ENCODE data around the gene MACROD2. TPM values are rescaled to one million over a fixed set of nuclear protein-coding genes. Genes with fewer than 3 reads are reported as not detected.

Gene MACROD2
- total RNA-seq, 1 donor from 2014 or later = 0.85 TPM

- no peak for DNase-seq
Observed at GRCh38 chr20:16013631-16014030, 2018.3 kb downstream of the MACROD2 start.

GRCh38 chr20:16014436-16014835 is 2019.1 kb downstream of the MACROD2 start:
- no peak for DNase-seq

- no peak for DNase-seq
Observed at GRCh38 chr20:16017656-16018055, 2022.3 kb downstream of the MACROD2 start.

- no peak for DNase-seq
Observed at GRCh38 chr20:16018881-16019280, 2023.6 kb downstream of the MACROD2 start.

- no peak for DNase-seq
Observed at GRCh38 chr20:16020971-16021370, 2025.7 kb downstream of the MACROD2 start.

GRCh38 chr20:16025084-16025483 is 2029.8 kb downstream of the MACROD2 start:
- DNase-seq = no peak

GRCh38 chr20:16027686-16028085 is 2032.4 kb downstream of the MACROD2 start:
- DNase-seq = no peak

GRCh38 chr20:16028923-16029322 is 2033.6 kb downstream of the MACROD2 start:
- DNase-seq = no peak

- no peak for DNase-seq
Observed at GRCh38 chr20:16030253-16030652, 2034.9 kb downstream of the MACROD2 start.

GRCh38 chr20:16035576-16035975 is 2040.3 kb downstream of the MACROD2 start:
- no peak for DNase-seq

- DNase-seq = no peak
Observed at GRCh38 chr20:16036331-16036730, 2041.0 kb downstream of the MACROD2 start.

GRCh38 chr20:16040742-16041141 is 2045.4 kb downstream of the MACROD2 start:
- DNase-seq = no peak

- no peak for DNase-seq
Observed at GRCh38 chr20:16042731-16043130, 2047.4 kb downstream of the MACROD2 start.

- DNase-seq = no peak
Observed at GRCh38 chr20:16043931-16044330, 2048.6 kb downstream of the MACROD2 start.

GRCh38 chr20:16048876-16049275 is 2053.6 kb downstream of the MACROD2 start:
- no peak for DNase-seq

GRCh38 chr20:16049529-16050093 is 2054.3 kb downstream of the MACROD2 start:
- no peak for DNase-seq

GRCh38 chr20:16050366-16050765 is 2055.1 kb downstream of the MACROD2 start:
- no peak for DNase-seq

- no peak for DNase-seq
Observed at GRCh38 chr20:16051968-16052367, 2056.7 kb downstream of the MACROD2 start.

GRCh38 chr20:16052456-16052855 is 2057.1 kb downstream of the MACROD2 start:
- no peak for DNase-seq

- DNase-seq = no peak
Observed at GRCh38 chr20:16054985-16055384, 2059.7 kb downstream of the MACROD2 start.

GRCh38 chr20:16057651-16058050 is 2062.3 kb downstream of the MACROD2 start:
- DNase-seq = no peak

GRCh38 chr20:16058268-16058667 is 2063.0 kb downstream of the MACROD2 start:
- DNase-seq = no peak

GRCh38 chr20:16059841-16060240 is 2064.5 kb downstream of the MACROD2 start:
- no peak for DNase-seq

- no peak for DNase-seq
Observed at GRCh38 chr20:16061351-16061750, 2066.0 kb downstream of the MACROD2 start.

Data from dermis blood vessel endothelial cell (primary cell).